ENCODE data around the gene VWA5B2.

VWA5B2 gene

GRCh38 chr3:184229394-184230080, at the start of gene VWA5B2:
Gene VWA5B2 (plus strand): TSS chr3:184229585. CDS start chr3:184230529, 944 bp downstream.
- H3K4me3 ChIP-seq (ENCODE audit: low read length): peak within 1 kb of the TSS; percentile 50
- H3K36me3 ChIP-seq (ENCODE audit: insufficient read depth, low read length): no peaks in the 10 kb centered on the region
- H3K9me3 ChIP-seq (ENCODE audit: low read length): peaks cover 2% of the 10 kb centered on the region
- peaks cover 76% of the 10 kb centered on the region for H3K27me3 ChIP-seq (ENCODE audit: insufficient read depth, low read length)
- H2AFZ ChIP-seq (ENCODE audit: low read depth, low read length): peak within 1 kb of the TSS; percentile 82
- peaks cover 10% of the 10 kb centered on the region for H3K4me1 ChIP-seq (ENCODE audit: insufficient read depth, low read length)

DNA sequence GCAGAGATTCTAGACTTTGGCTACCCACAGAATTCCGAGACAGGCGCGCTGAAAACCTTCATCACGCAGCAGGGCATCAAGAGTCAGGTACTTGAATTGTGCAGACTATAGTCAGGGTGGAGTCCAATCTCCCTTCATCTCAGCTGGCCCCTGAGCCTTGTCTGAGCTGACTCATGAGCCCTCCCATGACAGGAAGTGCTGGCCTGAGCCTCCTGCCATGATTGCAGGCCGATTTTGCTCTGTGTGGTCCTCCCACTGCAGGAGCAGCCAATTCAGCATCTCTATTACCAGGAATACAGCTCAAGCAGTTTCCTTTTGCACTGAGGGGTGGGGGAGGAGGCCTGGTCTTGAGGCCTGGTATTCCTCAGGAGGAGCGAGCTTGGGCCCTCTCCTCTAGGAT, 49.2 kb upstream of the VWA5B2 start:
- Histone ChIP-seq H3K36me3 (ENCODE audit: insufficient read depth, low read length) (peaks cover 68% of the 10 kb centered on the region), H3K9me3 (ENCODE audit: low read length) (no peaks in the 10 kb centered on the region), H3K27me3 (ENCODE audit: insufficient read depth, low read length) (no peaks in the 10 kb centered on the region), H2AFZ (ENCODE audit: low read depth, low read length) (no peak overlapping the region), H3K4me3 (ENCODE audit: low read length) (no peak overlapping the region), H3K4me1 (ENCODE audit: insufficient read depth, low read length) (peaks cover 27% of the 10 kb centered on the region)

GRCh38 chr3:184181596-184181995, 47.8 kb upstream of the VWA5B2 start:
- H3K36me3 ChIP-seq (ENCODE audit: insufficient read depth, low read length): peaks cover 68% of the 10 kb centered on the region
- no peaks in the 10 kb centered on the region for H3K9me3 ChIP-seq (ENCODE audit: low read length)
- H3K4me1 ChIP-seq (ENCODE audit: insufficient read depth, low read length): peaks cover 21% of the 10 kb centered on the region
- no peak overlapping the region for H2AFZ ChIP-seq (ENCODE audit: low read depth, low read length)
- H3K4me3 ChIP-seq (ENCODE audit: low read length): no peak overlapping the region
- no peaks in the 10 kb centered on the region for H3K27me3 ChIP-seq (ENCODE audit: insufficient read depth, low read length)

DNA sequence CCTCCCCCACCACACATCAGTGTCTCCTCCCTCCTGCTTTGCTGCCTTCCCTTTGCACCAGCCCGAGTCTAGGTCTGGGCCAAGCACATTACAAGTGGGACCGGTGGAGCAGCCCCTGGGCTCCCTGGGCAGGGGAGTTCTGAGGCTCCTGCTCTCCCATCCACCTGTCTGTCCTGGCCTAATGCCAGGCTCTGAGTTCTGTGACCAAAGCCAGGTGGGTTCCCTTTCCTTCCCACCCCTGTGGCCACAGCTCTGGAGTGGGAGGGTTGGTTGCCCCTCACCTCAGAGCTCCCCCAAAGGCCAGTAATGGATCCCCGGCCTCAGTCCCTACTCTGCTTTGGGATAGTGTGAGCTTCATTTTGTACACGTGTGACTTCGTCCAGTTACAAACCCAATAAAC, 45.7 kb upstream of the VWA5B2 start:
- no peaks in the 10 kb centered on the region for H3K27me3 ChIP-seq (ENCODE audit: insufficient read depth, low read length)
- peaks cover 66% of the 10 kb centered on the region for H3K36me3 ChIP-seq (ENCODE audit: insufficient read depth, low read length)
- H3K4me1 ChIP-seq (ENCODE audit: insufficient read depth, low read length): peaks cover 19% of the 10 kb centered on the region
- no peak overlapping the region for H2AFZ ChIP-seq (ENCODE audit: low read depth, low read length)
- H3K4me3 ChIP-seq (ENCODE audit: low read length): no peak overlapping the region
- H3K9me3 ChIP-seq (ENCODE audit: low read length): no peaks in the 10 kb centered on the region

DNA sequence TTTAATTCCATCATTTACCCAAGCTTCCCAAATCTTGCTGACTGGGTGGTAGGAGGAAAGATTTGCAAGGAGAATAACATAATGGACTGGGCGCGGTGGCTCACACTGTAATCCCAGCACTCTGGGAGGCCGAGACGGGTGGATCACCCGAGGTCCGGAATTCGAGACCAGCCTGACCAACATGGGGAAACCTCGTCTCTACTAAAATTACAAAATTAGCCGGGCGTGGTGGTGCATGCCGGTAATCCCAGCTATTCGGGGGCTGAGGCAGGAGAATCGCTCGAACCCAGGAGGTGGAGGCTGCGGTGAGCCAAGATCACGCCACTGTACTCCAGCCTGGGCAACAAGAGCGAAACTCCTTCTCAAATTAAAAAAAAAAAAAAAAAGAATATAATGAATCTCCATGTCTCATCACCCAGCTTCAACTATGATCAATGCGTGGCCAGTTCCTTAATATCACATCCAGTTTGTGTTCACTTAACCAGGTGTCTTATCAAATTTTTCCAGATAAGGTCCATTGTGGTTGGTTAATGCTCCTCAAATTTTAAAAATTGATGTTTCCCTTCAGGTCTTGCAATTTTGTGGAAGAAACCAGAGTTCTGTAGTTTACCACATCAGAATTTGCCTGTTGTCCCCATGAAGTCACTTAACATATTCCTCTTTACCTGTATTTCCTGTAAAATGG, 44.7 kb upstream of the VWA5B2 start:
- peaks cover 19% of the 10 kb centered on the region for H3K4me1 ChIP-seq (ENCODE audit: insufficient read depth, low read length)
- H3K9me3 ChIP-seq (ENCODE audit: low read length): no peaks in the 10 kb centered on the region
- H3K27me3 ChIP-seq (ENCODE audit: insufficient read depth, low read length): no peaks in the 10 kb centered on the region
- H3K36me3 ChIP-seq (ENCODE audit: insufficient read depth, low read length): peaks cover 66% of the 10 kb centered on the region
- H2AFZ ChIP-seq (ENCODE audit: low read depth, low read length): peak overlapping the region; percentile 39
- H3K4me3 ChIP-seq (ENCODE audit: low read length): peak overlapping the region; percentile 56

GRCh38 chr3:184185461-184186183, 43.8 kb upstream of the VWA5B2 start:
- H3K36me3 ChIP-seq (ENCODE audit: insufficient read depth, low read length): peaks cover 65% of the 10 kb centered on the region

GRCh38 chr3:184186184-184186901, 43.0 kb upstream of the VWA5B2 start, which contains the start of gene ABCF3:
Gene ABCF3 (plus strand): TSS chr3:184186199. CDS start chr3:184186208, 9 bp downstream.
- H3K9me3 ChIP-seq (ENCODE audit: low read length): no peaks in the 10 kb centered on the region
- H3K4me3 ChIP-seq (ENCODE audit: low read length): peak within 1 kb of the TSS; percentile 78
- peak within 1 kb of the TSS; percentile 39 for H2AFZ ChIP-seq (ENCODE audit: low read depth, low read length)
- peaks cover 65% of the 10 kb centered on the region for H3K36me3 ChIP-seq (ENCODE audit: insufficient read depth, low read length)
- peaks cover 19% of the 10 kb centered on the region for H3K4me1 ChIP-seq (ENCODE audit: insufficient read depth, low read length)
- H3K27me3 ChIP-seq (ENCODE audit: insufficient read depth, low read length): no peaks in the 10 kb centered on the region

More at GRCh38 chr3:184185461-184186183, 43.8 kb upstream of the VWA5B2 start:
- peak overlapping the region; percentile 78 for H3K4me3 ChIP-seq (ENCODE audit: low read length)
- H3K27me3 ChIP-seq (ENCODE audit: insufficient read depth, low read length): no peaks in the 10 kb centered on the region
- peak overlapping the region; percentile 39 for H2AFZ ChIP-seq (ENCODE audit: low read depth, low read length)
- peaks cover 19% of the 10 kb centered on the region for H3K4me1 ChIP-seq (ENCODE audit: insufficient read depth, low read length)
- H3K9me3 ChIP-seq (ENCODE audit: low read length): no peaks in the 10 kb centered on the region

DNA sequence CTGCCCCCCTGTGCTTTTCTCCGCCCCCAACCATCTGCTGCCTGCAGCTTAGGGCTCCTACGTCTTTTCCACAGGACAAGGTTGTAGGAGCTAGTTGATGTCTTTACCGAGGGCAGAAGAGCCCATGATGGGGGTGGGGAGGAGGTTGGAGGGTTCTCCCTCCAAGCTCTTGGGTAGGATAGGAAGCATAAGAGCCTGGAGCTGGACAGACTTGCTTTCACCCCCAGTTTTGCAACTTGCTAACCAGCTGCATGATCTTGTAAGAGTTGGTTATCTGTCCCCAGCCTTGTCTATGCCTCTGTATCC, 42.5 kb upstream of the VWA5B2 start:
- Histone ChIP-seq H3K4me3 (ENCODE audit: low read length) (peak overlapping the region; percentile 78), H3K9me3 (ENCODE audit: low read length) (no peaks in the 10 kb centered on the region), H3K36me3 (ENCODE audit: insufficient read depth, low read length) (peaks cover 62% of the 10 kb centered on the region), H3K4me1 (ENCODE audit: insufficient read depth, low read length) (peaks cover 19% of the 10 kb centered on the region), H3K27me3 (ENCODE audit: insufficient read depth, low read length) (no peaks in the 10 kb centered on the region), H2AFZ (ENCODE audit: low read depth, low read length) (no peak overlapping the region)

GRCh38 chr3:184188080-184188479, 41.3 kb upstream of the VWA5B2 start:
- no peaks in the 10 kb centered on the region for H3K27me3 ChIP-seq (ENCODE audit: insufficient read depth, low read length)
- H2AFZ ChIP-seq (ENCODE audit: low read depth, low read length): no peak overlapping the region
- peaks cover 19% of the 10 kb centered on the region for H3K4me1 ChIP-seq (ENCODE audit: insufficient read depth, low read length)
- no peaks in the 10 kb centered on the region for H3K9me3 ChIP-seq (ENCODE audit: low read length)
- no peak overlapping the region for H3K4me3 ChIP-seq (ENCODE audit: low read length)
- peaks cover 62% of the 10 kb centered on the region for H3K36me3 ChIP-seq (ENCODE audit: insufficient read depth, low read length)

DNA sequence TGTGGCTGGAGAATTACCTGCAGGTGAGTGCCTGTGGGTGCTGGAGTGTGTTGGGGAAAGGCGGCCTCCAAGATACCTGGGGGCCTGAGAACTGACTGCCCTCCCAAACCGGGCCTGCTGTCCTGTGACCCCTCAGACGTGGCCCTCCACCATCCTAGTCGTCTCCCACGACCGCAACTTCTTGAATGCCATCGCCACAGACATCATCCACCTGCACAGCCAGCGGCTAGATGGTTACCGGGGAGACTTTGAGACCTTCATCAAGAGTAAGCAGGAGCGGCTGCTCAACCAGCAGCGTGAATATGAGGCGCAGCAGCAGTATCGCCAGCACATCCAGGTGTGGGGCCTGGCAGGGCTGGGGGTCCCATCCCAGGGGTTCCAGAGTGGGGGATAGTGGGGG, 40.0 kb upstream of the VWA5B2 start:
- peaks cover 19% of the 10 kb centered on the region for H3K4me1 ChIP-seq (ENCODE audit: insufficient read depth, low read length)
- H3K4me3 ChIP-seq (ENCODE audit: low read length): no peak overlapping the region
- H3K9me3 ChIP-seq (ENCODE audit: low read length): no peaks in the 10 kb centered on the region
- H2AFZ ChIP-seq (ENCODE audit: low read depth, low read length): no peak overlapping the region
- no peaks in the 10 kb centered on the region for H3K27me3 ChIP-seq (ENCODE audit: insufficient read depth, low read length)
- peaks cover 64% of the 10 kb centered on the region for H3K36me3 ChIP-seq (ENCODE audit: insufficient read depth, low read length)

GRCh38 chr3:184192889-184193288, 36.5 kb upstream of the VWA5B2 start:
- Histone ChIP-seq H3K9me3 (ENCODE audit: low read length) (no peaks in the 10 kb centered on the region), H3K27me3 (ENCODE audit: insufficient read depth, low read length) (no peaks in the 10 kb centered on the region), H3K36me3 (ENCODE audit: insufficient read depth, low read length) (peaks cover 69% of the 10 kb centered on the region), H3K4me1 (ENCODE audit: insufficient read depth, low read length) (no peaks in the 10 kb centered on the region), H3K4me3 (ENCODE audit: low read length) (no peak overlapping the region), H2AFZ (ENCODE audit: low read depth, low read length) (no peak overlapping the region)

DNA sequence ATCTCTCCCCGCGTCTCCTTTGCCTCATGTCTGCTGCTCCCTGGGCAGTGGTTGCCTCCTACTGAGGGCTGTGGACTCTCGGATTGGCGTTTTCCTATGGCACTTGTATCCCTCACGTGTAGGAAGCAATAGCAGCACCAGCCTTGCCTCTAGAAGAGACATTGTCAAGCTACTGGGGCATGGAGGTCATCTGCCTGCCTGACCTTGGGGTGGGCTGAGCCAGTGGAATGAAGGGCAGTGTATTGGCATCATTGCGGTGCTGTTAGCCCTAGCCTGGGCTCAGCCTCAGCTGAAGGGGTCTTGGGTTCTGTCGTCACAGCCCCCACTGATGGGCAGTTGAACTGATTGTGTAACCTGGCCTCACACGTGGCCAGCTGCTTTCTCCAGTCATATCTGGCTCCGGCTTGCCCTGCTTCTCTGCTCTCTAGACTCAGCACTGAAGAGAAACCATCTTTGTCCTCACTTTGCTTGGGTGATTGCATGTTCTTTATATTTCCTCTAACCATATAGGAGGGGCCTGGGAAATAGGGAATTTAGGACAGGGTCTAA, 35.3 kb upstream of the VWA5B2 start:
- H3K4me3 ChIP-seq (ENCODE audit: low read length): no peak overlapping the region
- H3K4me1 ChIP-seq (ENCODE audit: insufficient read depth, low read length): no peaks in the 10 kb centered on the region
- no peaks in the 10 kb centered on the region for H3K27me3 ChIP-seq (ENCODE audit: insufficient read depth, low read length)
- H3K36me3 ChIP-seq (ENCODE audit: insufficient read depth, low read length): peaks cover 59% of the 10 kb centered on the region
- H2AFZ ChIP-seq (ENCODE audit: low read depth, low read length): no peak overlapping the region
- H3K9me3 ChIP-seq (ENCODE audit: low read length): no peaks in the 10 kb centered on the region
